ENCODE results near the gene KRT6B. TPM values are rescaled to one million over a fixed set of nuclear protein-coding genes. Genes with fewer than 3 reads are reported as not detected.
A peak's percentile ranks its signal among the peaks of the same experiment; 100 is the strongest.

KRT6B gene
- total and polyA plus RNA-seq, 2 of the 8 experiments (the other 6 are each of a cell fraction or from before 2014, with no cell fraction given), result not detected

DNA sequence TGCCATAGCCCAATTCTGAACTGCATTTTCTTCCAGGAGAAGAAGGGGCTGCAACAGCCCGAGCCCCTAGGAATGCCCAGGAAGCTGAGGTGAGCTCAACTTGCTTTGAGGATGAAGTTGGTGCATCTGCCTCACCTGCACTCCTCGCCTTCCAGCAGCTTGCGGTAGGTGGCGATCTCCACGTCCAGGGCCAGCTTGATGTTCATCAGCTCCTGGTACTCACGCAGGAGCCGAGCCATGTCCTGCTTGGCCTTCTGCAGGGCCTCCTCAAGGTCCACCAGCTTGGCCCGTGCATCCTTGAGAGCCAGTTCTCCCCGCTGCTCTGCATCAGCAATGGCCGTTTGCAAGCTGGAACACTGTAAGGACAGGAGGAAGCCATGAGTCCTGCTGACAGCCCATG is 23.8 kb downstream of the KRT6B start:
- H3K79me1 ChIP-seq (ENCODE audit: low read depth, low read length), result no peaks in the 10 kb centered on the region
- DNase-seq (ENCODE audit: low read depth in 1 of 2, low spot score in 2 of 2) (no peak), FAIRE-seq (no peak)
- POLR2A ChIA-PET (ENCODE audit: partially characterized antibody), result no interaction called here
- H4K20me1 ChIP-seq (replicated peaks in 1 of 2; ENCODE audit: control insufficient read depth in 1 of 2, insufficient read depth in 2 of 2, low read length in 2 of 2), result no peaks in the 10 kb centered on the region
- no peaks in the 10 kb centered on the region for H3K4me1 ChIP-seq (replicated peaks in 1 of 4; ENCODE audit: control insufficient read depth in 3 of 4, insufficient read depth in 4 of 4, low read length in 3 of 4)
- H3K27me3 ChIP-seq (replicated peaks in 1 of 4; ENCODE audit: control insufficient read depth in 3 of 4, extremely low read depth in 1 of 4, insufficient read depth in 3 of 4, low read length in 3 of 4), result no peaks in the 10 kb centered on the region; a peak in 1 of 7 replicates
- no peak overlapping the region for H2BK12ac ChIP-seq (ENCODE audit: low read depth, low read length)
- no peaks in the 10 kb centered on the region for H3K9me3 ChIP-seq (ENCODE audit: insufficient read depth in 2 of 2, low read depth in 1 of 2, low read length in 1 of 2)
- WGBS, 2 experiments (ENCODE audit: extremely low coverage in 1 of 2, insufficient coverage in 1 of 2, insufficient read length in 1 of 2, insufficient replicate concordance in 2 of 2, low coverage in 1 of 2, low lambda C conversion rate in 2 of 2, missing lambda C conversion rate in 1 of 2), result 87% methylated on average over 10 of the region's 10 CpGs; no CpG with 5 or more reads in 1 of the 2 experiments
- no peak overlapping the region for H3K56ac ChIP-seq (replicated peaks; ENCODE audit: insufficient read length, low read depth, low read length)
- H4K8ac ChIP-seq (ENCODE audit: extremely low read depth, insufficient read depth, low read length), result no peak overlapping the region
- H4K91ac ChIP-seq (replicated peaks; ENCODE audit: insufficient read length, low read length), result no peak overlapping the region
- no peak overlapping the region for H3K27ac ChIP-seq (ENCODE audit: low read depth, low read length)
- no peak overlapping the region for H3K23ac ChIP-seq (ENCODE audit: insufficient read length)
- no peak overlapping the region for H2AFZ ChIP-seq (ENCODE audit: low read length)
- H3K79me2 ChIP-seq (ENCODE audit: control insufficient read depth in 1 of 2, insufficient read depth in 2 of 2, low read length in 2 of 2), result no peaks in the 10 kb centered on the region
- H2BK120ac ChIP-seq (replicated peaks; ENCODE audit: low read depth, low read length), result no peak overlapping the region
- no peak overlapping the region for H3K4me2 ChIP-seq (ENCODE audit: insufficient read depth in 1 of 2, low read depth in 2 of 2, low read length in 2 of 2)
- no peak overlapping the region for H3K18ac ChIP-seq (ENCODE audit: extremely low read depth, low read length)
- no peak overlapping the region for H3K4me3 ChIP-seq (ENCODE audit: extremely low read depth in 1 of 4, insufficient read depth in 2 of 4, low read depth in 3 of 4, low read length in 4 of 4)
- no peak overlapping the region for H3K9ac ChIP-seq (replicated peaks in 1 of 4; ENCODE audit: extremely low read depth in 1 of 4, low read depth in 3 of 4, low read length in 3 of 4)
- H3K23me2 ChIP-seq (ENCODE audit: low read depth, low read length), result no peaks in the 10 kb centered on the region
- no peak overlapping the region for H4K5ac ChIP-seq (ENCODE audit: insufficient read length, low read depth, low read length)
- CTCF ChIA-PET (ENCODE audit: partially characterized antibody), result interaction anchor here (0.6 to 5.1 kb wide), 19 partner anchors 9 to 567 kb away, joined by 3 to 29 read pairs (median 3); partner anchors contain the start of genes KRT5 and KRT82
- no peak for TF ChIP-seq HDAC2 (IDR thresholded peaks at IDR 0.05; ENCODE audit: borderline replicate concordance in 1 of 2, low read depth in 2 of 2, low read length in 2 of 2)
- TF ChIP-seq SP4 (IDR thresholded peaks at IDR 0.05; ENCODE audit: low read length), result no peak
- TF ChIP-seq, protein P1, sequence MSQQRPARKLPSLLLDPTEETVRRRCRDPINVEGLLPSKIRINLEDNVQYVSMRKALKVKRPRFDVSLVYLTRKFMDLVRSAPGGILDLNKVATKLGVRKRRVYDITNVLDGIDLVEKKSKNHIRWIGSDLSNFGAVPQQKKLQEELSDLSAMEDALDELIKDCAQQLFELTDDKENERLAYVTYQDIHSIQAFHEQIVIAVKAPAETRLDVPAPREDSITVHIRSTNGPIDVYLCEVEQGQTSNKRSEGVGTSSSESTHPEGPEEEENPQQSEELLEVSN (IDR thresholded peaks at IDR 0.05), result no peak
- TF ChIP-seq, protein P2, sequence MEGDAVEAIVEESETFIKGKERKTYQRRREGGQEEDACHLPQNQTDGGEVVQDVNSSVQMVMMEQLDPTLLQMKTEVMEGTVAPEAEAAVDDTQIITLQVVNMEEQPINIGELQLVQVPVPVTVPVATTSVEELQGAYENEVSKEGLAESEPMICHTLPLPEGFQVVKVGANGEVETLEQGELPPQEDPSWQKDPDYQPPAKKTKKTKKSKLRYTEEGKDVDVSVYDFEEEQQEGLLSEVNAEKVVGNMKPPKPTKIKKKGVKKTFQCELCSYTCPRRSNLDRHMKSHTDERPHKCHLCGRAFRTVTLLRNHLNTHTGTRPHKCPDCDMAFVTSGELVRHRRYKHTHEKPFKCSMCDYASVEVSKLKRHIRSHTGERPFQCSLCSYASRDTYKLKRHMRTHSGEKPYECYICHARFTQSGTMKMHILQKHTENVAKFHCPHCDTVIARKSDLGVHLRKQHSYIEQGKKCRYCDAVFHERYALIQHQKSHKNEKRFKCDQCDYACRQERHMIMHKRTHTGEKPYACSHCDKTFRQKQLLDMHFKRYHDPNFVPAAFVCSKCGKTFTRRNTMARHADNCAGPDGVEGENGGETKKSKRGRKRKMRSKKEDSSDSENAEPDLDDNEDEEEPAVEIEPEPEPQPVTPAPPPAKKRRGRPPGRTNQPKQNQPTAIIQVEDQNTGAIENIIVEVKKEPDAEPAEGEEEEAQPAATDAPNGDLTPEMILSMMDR (IDR thresholded peaks at IDR 0.05; ENCODE audit: control extremely low read depth in 1 of 3, insufficient read depth in 1 of 3, low read depth in 1 of 3, low read length in 3 of 3), result peak; percentile 9 to 51 (median 41); a peak in 3 of 4 replicates
- TF ChIP-seq RAD21 (IDR thresholded peaks at IDR 0.05 in 1 of 2, conservative IDR thresholded peaks at IDR 0.05 in 1 of 2; ENCODE audit: low read depth in 2 of 2, low read length in 2 of 2), result peak in 1 of 2 experiments; percentile 23; a peak in 1 of 4 replicates
- no peak for TF ChIP-seq CTBP2 (IDR thresholded peaks at IDR 0.05; ENCODE audit: borderline replicate concordance, insufficient read depth, insufficient read length, low read length)
- no peak for TF ChIP-seq NRF1 (IDR thresholded peaks at IDR 0.05; ENCODE audit: low read depth, low read length)
- no peak for TF ChIP-seq BRCA1 (IDR thresholded peaks at IDR 0.05; ENCODE audit: low read depth, low read length)
- no peak for TF ChIP-seq SAP30 (IDR thresholded peaks at IDR 0.05; ENCODE audit: insufficient read depth, insufficient replicate concordance, low read length)
- H2BK5ac ChIP-seq (ENCODE audit: low read depth, low read length), result no peak overlapping the region
- H2AK5ac ChIP-seq (ENCODE audit: low read depth, low read length), result no peak overlapping the region
- H3K4ac ChIP-seq (replicated peaks; ENCODE audit: insufficient read length, low read depth, low read length), result no peak overlapping the region
- no peak overlapping the region for H2BK15ac ChIP-seq (ENCODE audit: low read length)
- H2BK20ac ChIP-seq (ENCODE audit: low read length), result no peak overlapping the region
- H3K14ac ChIP-seq (ENCODE audit: insufficient read length), result no peak overlapping the region
- H3K36me3 ChIP-seq (ENCODE audit: control insufficient read depth in 2 of 4, insufficient read depth in 4 of 4, low read length in 3 of 4), result no peaks in the 10 kb centered on the region
